HepG2 (cell line): ENCODE data around the gene CEBPA. TPM values are rescaled to one million over a fixed set of nuclear protein-coding genes. Genes with fewer than 3 reads are reported as not detected.

ENCODE experiments used
- BRD4 ChIP-seq: sonication (generic); formaldehyde crosslinking; IDR thresholded peaks from 2 replicates; pipeline ENCODE4 v1.4.0; 2020; ENCODE audit warnings: missing genetic modification reagents
- DZIP1 ChIP-seq: sonication (generic); formaldehyde crosslinking; IDR thresholded peaks from 2 replicates; pipeline ENCODE4 v1.5.0; 2020; ENCODE audit warnings: mild to moderate bottlenecking, missing genetic modification reagents
- EED ChIP-seq: sonication (generic); formaldehyde crosslinking; IDR thresholded peaks from 2 replicates; pipeline ENCODE4 v1.5.0; 2020; ENCODE audit warnings: mild to moderate bottlenecking, missing genetic modification reagents
- MED8 ChIP-seq: sonication (generic); formaldehyde crosslinking; IDR thresholded peaks from 2 replicates; pipeline ENCODE4 v1.8.1; 2023; ENCODE audit warnings: mild to moderate bottlenecking, missing genetic modification reagents; ENCODE audit not compliant: insufficient replicate concordance
- NFYB ChIP-seq: sonication (generic); formaldehyde crosslinking; IDR thresholded peaks from 2 replicates; pipeline ENCODE4 v1.4.0; 2020; ENCODE audit warnings: missing genetic modification reagents
- PHF20 ChIP-seq: sonication (generic); formaldehyde crosslinking; IDR thresholded peaks from 2 replicates; pipeline ENCODE4 v1.5.0; 2020; ENCODE audit warnings: mild to moderate bottlenecking, missing genetic modification reagents
- SATB2 ChIP-seq: sonication (generic); formaldehyde crosslinking; IDR thresholded peaks from 2 replicates; pipeline ENCODE4 v1.5.0; 2020; ENCODE audit warnings: missing genetic modification reagents
- SIX4 ChIP-seq: sonication (generic); formaldehyde crosslinking; IDR thresholded peaks from 2 replicates; pipeline ENCODE4 v1.4.0; 2020; ENCODE audit warnings: missing genetic modification reagents
- SP4 ChIP-seq: sonication (generic); formaldehyde crosslinking; IDR thresholded peaks from 2 replicates; pipeline ENCODE4 v1.8.1; 2023; ENCODE audit warnings: mild to moderate bottlenecking, missing genetic modification reagents
- SRSF4 ChIP-seq: fragments of 200-400 bp; formaldehyde crosslinking; IDR thresholded peaks from one replicate; pipeline ENCODE4 v1.6.1; 2018; ENCODE audit warnings: mild to moderate bottlenecking, low read depth, low read length, moderate library complexity; ENCODE audit not compliant: poor library complexity, severe bottlenecking
- TBL1XR1 ChIP-seq: fragments of 150-350 bp; IDR thresholded peaks from 2 replicates; pipeline ENCODE4 v1.6.1; 2014; ENCODE audit warnings: borderline replicate concordance, low read length; ENCODE audit not compliant: partially characterized antibody
- TCF12 ChIP-seq, 2 experiments: fragments of 450-650 bp in 1 of 2; sonication (generic) in 1 of 2; formaldehyde crosslinking in 1 of 2; IDR thresholded peaks; 2 replicates each; pipeline versions ENCODE4 v1.6.1 to v1.8.0; 2017 to 2022; ENCODE audit warnings: antibody characterized with exemption in 1 of 2, mild to moderate bottlenecking in 1 of 2, missing genetic modification reagents in 1 of 2, moderate library complexity in 1 of 2
- U2AF2 ChIP-seq: fragments of 200-400 bp; formaldehyde crosslinking; IDR thresholded peaks from 2 replicates; pipeline ENCODE4 v1.6.1; 2017; ENCODE audit warnings: low read depth, mild to moderate bottlenecking, low read length
- ZNF598 ChIP-seq: sonication (generic); formaldehyde crosslinking; IDR thresholded peaks from 2 replicates; pipeline ENCODE4 v1.5.1; 2020; ENCODE audit warnings: mild to moderate bottlenecking, missing genetic modification reagents, borderline replicate concordance
- ZNF609 ChIP-seq: sonication (generic); formaldehyde crosslinking; IDR thresholded peaks from 2 replicates; pipeline ENCODE4 v1.4.0; 2020; ENCODE audit warnings: mild to moderate bottlenecking, missing genetic modification reagents, borderline replicate concordance
- ZNF674 ChIP-seq: sonication (generic); formaldehyde crosslinking; IDR thresholded peaks from 2 replicates; pipeline ENCODE4 v1.5.0; 2020; ENCODE audit warnings: low read depth, mild to moderate bottlenecking, missing genetic modification reagents
- ZNF776 ChIP-seq: sonication (generic); formaldehyde crosslinking; IDR thresholded peaks from 2 replicates; pipeline ENCODE4 v1.4.0; 2020; ENCODE audit warnings: mild to moderate bottlenecking, missing genetic modification reagents
- polyA plus RNA-seq, 8 experiments: library from polyadenylated mRNA; depleted of rRNA in 3 of 8; stranded (reverse) in 7 of 8; unstranded in 1 of 8; fragments of >200 nt; fragmentation: Illumina TruSeq in 4 of 8; extraction: Trizol in 4 of 8; gene quantifications; 2 replicates each; pipeline versions ENCODE4 v1.2.1 to v1.2.3, GENCODE V29; 2011 to 2016; ENCODE audit warnings: low read depth in 4 of 8, missing spikeins in 1 of 8, mixed read lengths in 1 of 8; ENCODE audit not compliant: insufficient read depth in 1 of 8
- total RNA-seq, 5 experiments: library from RNA; depleted of rRNA; stranded (reverse); fragments of >200 nt; fragmentation: Illumina TruSeq; extraction: Trizol; gene quantifications; 2 replicates each; pipeline ENCODE4 v1.2.3, GENCODE V29; 2016; ENCODE audit warnings: low read depth in 1 of 5
- TF ChIP-seq, protein P1 (sequence below): sonication (generic); formaldehyde crosslinking; conservative IDR thresholded peaks from 2 replicates; pipeline ENCODE4 v1.4.0; 2020; ENCODE audit warnings: mild to moderate bottlenecking, missing genetic modification reagents, moderate library complexity

The CEBPA gene
- total and polyA plus RNA-seq, 2 of the 13 experiments (the other 11 are each of a cell fraction or from before 2014, with no cell fraction given), result 24.8 to 103 TPM

- TF ChIP-seq SP4 (no peak; the same call in 1 of the 2 replicates), TBL1XR1 (no peak), NFYB (CRISPR knock-in tag) (no peak), SATB2 (CRISPR knock-in tag) (no peak; the same call in 1 of the 2 replicates), TCF12 (IDR thresholded peaks at IDR 0.05) (no peak), TCF12 (CRISPR knock-in tag; IDR thresholded peaks at IDR 0.05) (no peak), ZNF674 (no peak), SIX4 (CRISPR knock-in tag) (0 out of 2 replicates have a peak, but pooled peaks have one; percentile 30), MED8 (CRISPR knock-in tag) (no peak), U2AF2 (no peak), EED (no peak), DZIP1 (CRISPR knock-in tag) (no peak), ZNF776 (CRISPR knock-in tag) (no peak; the same call in 1 of the 2 replicates), PHF20 (CRISPR knock-in tag) (0 out of 2 replicates have a peak, but pooled peaks have one; percentile 30), ZNF598 (no peak), BRD4 (CRISPR knock-in tag) (peak; percentile 98), SRSF4 (no peak), ZNF609 (CRISPR knock-in tag) (no peak; the same call in none of the 2 replicates)
- TF ChIP-seq, protein P1, sequence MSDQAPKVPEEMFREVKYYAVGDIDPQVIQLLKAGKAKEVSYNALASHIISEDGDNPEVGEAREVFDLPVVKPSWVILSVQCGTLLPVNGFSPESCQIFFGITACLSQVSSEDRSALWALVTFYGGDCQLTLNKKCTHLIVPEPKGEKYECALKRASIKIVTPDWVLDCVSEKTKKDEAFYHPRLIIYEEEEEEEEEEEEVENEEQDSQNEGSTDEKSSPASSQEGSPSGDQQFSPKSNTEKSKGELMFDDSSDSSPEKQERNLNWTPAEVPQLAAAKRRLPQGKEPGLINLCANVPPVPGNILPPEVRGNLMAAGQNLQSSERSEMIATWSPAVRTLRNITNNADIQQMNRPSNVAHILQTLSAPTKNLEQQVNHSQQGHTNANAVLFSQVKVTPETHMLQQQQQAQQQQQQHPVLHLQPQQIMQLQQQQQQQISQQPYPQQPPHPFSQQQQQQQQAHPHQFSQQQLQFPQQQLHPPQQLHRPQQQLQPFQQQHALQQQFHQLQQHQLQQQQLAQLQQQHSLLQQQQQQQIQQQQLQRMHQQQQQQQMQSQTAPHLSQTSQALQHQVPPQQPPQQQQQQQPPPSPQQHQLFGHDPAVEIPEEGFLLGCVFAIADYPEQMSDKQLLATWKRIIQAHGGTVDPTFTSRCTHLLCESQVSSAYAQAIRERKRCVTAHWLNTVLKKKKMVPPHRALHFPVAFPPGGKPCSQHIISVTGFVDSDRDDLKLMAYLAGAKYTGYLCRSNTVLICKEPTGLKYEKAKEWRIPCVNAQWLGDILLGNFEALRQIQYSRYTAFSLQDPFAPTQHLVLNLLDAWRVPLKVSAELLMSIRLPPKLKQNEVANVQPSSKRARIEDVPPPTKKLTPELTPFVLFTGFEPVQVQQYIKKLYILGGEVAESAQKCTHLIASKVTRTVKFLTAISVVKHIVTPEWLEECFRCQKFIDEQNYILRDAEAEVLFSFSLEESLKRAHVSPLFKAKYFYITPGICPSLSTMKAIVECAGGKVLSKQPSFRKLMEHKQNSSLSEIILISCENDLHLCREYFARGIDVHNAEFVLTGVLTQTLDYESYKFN, result peak; percentile 62
Measured at GRCh38 chr19:33273881-33274662, 28.3 kb downstream of the CEBPA start (continued).
